K562 (cell line): ENCODE data around the gene FARP1. TPM values are rescaled to one million over a fixed set of nuclear protein-coding genes. Genes with fewer than 3 reads are reported as not detected.

ENCODE experiments used
- CEBPZ ChIP-seq: fragments of 150-350 bp; IDR thresholded peaks from 2 replicates; pipeline ENCODE4 v1.6.1; 2014; ENCODE audit warnings: low read depth, mild to moderate bottlenecking, low read length, borderline replicate concordance
- FOXJ3 ChIP-seq: sonication (generic); formaldehyde crosslinking; IDR thresholded peaks from 2 replicates; pipeline ENCODE4 v1.4.0; 2020; ENCODE audit warnings: mild to moderate bottlenecking, missing genetic modification reagents
- HCFC1 ChIP-seq: IDR thresholded peaks from 2 replicates; pipeline ENCODE4 v1.6.1; 2012; ENCODE audit warnings: low read depth, low read length, improper control_type of control experiment
- MLLT1 ChIP-seq, 2 experiments: fragments of 450-650 bp; IDR thresholded peaks; 2 replicates each; pipeline ENCODE4 v1.6.1; 2016
- NFRKB ChIP-seq: fragments of 450-650 bp; IDR thresholded peaks from 2 replicates; pipeline ENCODE4 v1.6.1; 2016; ENCODE audit warnings: low read depth
- POLR2H ChIP-seq: IDR thresholded peaks from 2 replicates; pipeline ENCODE4 v1.6.1; 2016; ENCODE audit warnings: missing genetic modification characterization, low read depth, mild to moderate bottlenecking, control low read depth, missing compliant biosample characterization, moderate library complexity
- RAD21 ChIP-seq, 2 experiments: fragments of 250-450 bp in 1 of 2; fragments of 450-650 bp in 1 of 2; sonication (Bioruptor Pico) in 1 of 2; formaldehyde crosslinking in 1 of 2; IDR thresholded peaks in 1 of 2; conservative IDR thresholded peaks in 1 of 2; 2 replicates each; pipeline versions ENCODE4 v1.4.0 to v1.8.0; 2020 to 2022; ENCODE audit warnings: mild to moderate bottlenecking in 2 of 2, moderate library complexity in 1 of 2
- SIX5 ChIP-seq, 2 experiments: IDR thresholded peaks; 2 replicates each; pipeline ENCODE4 v1.6.1; 2011; ENCODE audit warnings: low read length in 2 of 2, borderline replicate concordance in 1 of 2, low read depth in 1 of 2, mild to moderate bottlenecking in 1 of 2, moderate library complexity in 1 of 2; ENCODE audit not compliant: insufficient read depth in 1 of 2
- TFE3 ChIP-seq: fragments of 450-650 bp; formaldehyde crosslinking; IDR thresholded peaks from 2 replicates; pipeline ENCODE4 v1.4.0; 2020; ENCODE audit warnings: mild to moderate bottlenecking, mixed read lengths
- XRCC3 ChIP-seq: fragments of 450-650 bp; IDR thresholded peaks from 2 replicates; pipeline ENCODE4 v1.6.1; 2017; ENCODE audit warnings: mild to moderate bottlenecking, moderate library complexity
- ZKSCAN8 ChIP-seq: fragments of 200-800 bp; sonication (Bioruptor generic); IDR thresholded peaks from 2 replicates; pipeline ENCODE4 v1.6.1; 2016; ENCODE audit warnings: missing genetic modification characterization, missing compliant biosample characterization
- ZNF274 ChIP-seq: IDR thresholded peaks from 2 replicates; pipeline ENCODE4 v1.6.1; 2011; ENCODE audit warnings: low read depth, mild to moderate bottlenecking, low read length, moderate library complexity, borderline replicate concordance
- ZNF778 ChIP-seq: fragments of 450-650 bp; formaldehyde crosslinking; IDR thresholded peaks from 2 replicates; pipeline ENCODE4 v1.4.0; 2020; ENCODE audit warnings: mild to moderate bottlenecking, moderate library complexity
- polyA plus RNA-seq, 8 experiments: library from polyadenylated mRNA; depleted of rRNA in 4 of 8; stranded (reverse) in 5 of 8; unstranded in 3 of 8; fragments of >200 nt; fragmentation: Nextera tagmentation in 2 of 8; fragmentation: Illumina TruSeq in 1 of 8; extraction: Ambion mirVana in 2 of 8; extraction: Trizol in 1 of 8; gene quantifications; 2 replicates each; pipeline versions ENCODE4 v1.2.1 to v1.2.3, GENCODE V29; 2011 to 2014; ENCODE audit warnings: inconsistent platforms in 1 of 8, missing spikeins in 1 of 8
- total RNA-seq, 7 experiments: library from RNA; depleted of rRNA in 6 of 7; stranded (reverse); fragments of >200 nt in 6 of 7; fragmentation: Illumina TruSeq in 2 of 7; extraction: Trizol in 2 of 7; gene quantifications; 2 replicates each; pipeline versions ENCODE4 v1.2.1 to v1.2.3, GENCODE V29; 2011 to 2021; ENCODE audit warnings: low replicate concordance in 1 of 7

The FARP1 gene
- total and polyA plus RNA-seq, 9 of the 15 experiments (the other 6 are each of a cell fraction or from before 2014, with no cell fraction given), result 0.03 to 0.29 (median 0.05) TPM; not detected in 3

- TF ChIP-seq TFE3 (no peak), MLLT1 (IDR thresholded peaks at IDR 0.05) (no peak), ZNF274 (no peak), NFRKB (no peak), POLR2H (tag) (no peak), ZKSCAN8 (CRISPR knock-in tag) (no peak), RAD21 (CRISPR knock-in tag; conservative IDR thresholded peaks at IDR 0.05 in 1 of 2, IDR thresholded peaks at IDR 0.05 in 1 of 2) (peak; percentile 71 to 86), CEBPZ (no peak), XRCC3 (no peak), ZNF778 (CRISPR knock-in tag) (no peak), HCFC1 (no peak), FOXJ3 (CRISPR knock-in tag) (no peak), SIX5 (IDR thresholded peaks at IDR 0.05; ENCODE audit: borderline replicate concordance in 1 of 2, insufficient read depth in 1 of 2, low read depth in 1 of 2, low read length in 2 of 2) (no peak)
These were observed 302.7 kb downstream of the FARP1 start (continued) for GRCh38 chr13:98445340-98446233.
